GM23338 (cell line): ENCODE results near the gene CADPS2. TPM values are rescaled to one million over a fixed set of nuclear protein-coding genes. Genes with fewer than 3 reads are reported as not detected.
A peak's percentile ranks its signal among the peaks of the same experiment; 100 is the strongest.

Experiments used
- ATAC-seq: fragments of 200-7000 bp; cut with Tn5 transposase; 3 replicates; pipeline ENCODE4 v1.9.1; 2020
- DNase-seq: peaks from one replicate; pipeline ENCODE4 v3.0.0-alpha.2; 2015; ENCODE audit warnings: low spot score
- H2AFZ ChIP-seq: fragments of 200-600 bp; sonication (generic); 2 replicates; pipeline ENCODE4 v1.8.0; 2016; ENCODE audit warnings: antibody characterized with exemption, mild to moderate bottlenecking, moderate library complexity
- H3F3A ChIP-seq: fragments of 200-600 bp; sonication (generic); replicated peaks from 2 replicates; pipeline ENCODE4 v1.8.0; 2017; ENCODE audit warnings: antibody characterized with exemption, mixed run types, low read depth
- H3K27ac ChIP-seq: fragments of 200-600 bp; sonication (generic); 2 replicates; pipeline ENCODE4 v1.6.1; 2016; ENCODE audit warnings: low read depth
- H3K27me3 ChIP-seq: fragments of 200-600 bp; sonication (generic); 2 replicates; pipeline ENCODE4 v1.8.0; 2016; ENCODE audit warnings: mild to moderate bottlenecking, mixed run types, moderate library complexity; ENCODE audit not compliant: insufficient read depth
- H3K36me3 ChIP-seq: fragments of 200-600 bp; sonication (generic); 2 replicates; pipeline ENCODE4 v1.8.0; 2016; ENCODE audit warnings: mild to moderate bottlenecking; ENCODE audit not compliant: insufficient read depth
- H3K4me1 ChIP-seq: fragments of 200-600 bp; sonication (generic); 2 replicates; pipeline ENCODE4 v1.8.0; 2016; ENCODE audit warnings: mild to moderate bottlenecking, moderate library complexity; ENCODE audit not compliant: insufficient read depth
- H3K4me2 ChIP-seq: fragments of 200-600 bp; sonication (generic); 2 replicates; pipeline ENCODE4 v1.7.1; 2017; ENCODE audit warnings: mixed run types
- H3K4me3 ChIP-seq: fragments of 200-600 bp; sonication (generic); 2 replicates; pipeline ENCODE4 v1.6.1; 2016; ENCODE audit warnings: mixed run types
- H3K79me2 ChIP-seq: fragments of 200-600 bp; sonication (generic); replicated peaks from 2 replicates; pipeline ENCODE4 v1.8.0; 2017; ENCODE audit warnings: mild to moderate bottlenecking; ENCODE audit not compliant: insufficient read depth
- H3K9me2 ChIP-seq: fragments of 200-600 bp; sonication (generic); 2 replicates; pipeline ENCODE4 v1.8.0; 2017; ENCODE audit not compliant: insufficient read depth
- H4K20me1 ChIP-seq: fragments of 200-600 bp; sonication (generic); replicated peaks from 2 replicates; pipeline ENCODE4 v1.8.0; 2017; ENCODE audit warnings: mild to moderate bottlenecking; ENCODE audit not compliant: insufficient read depth
- H3K27ac Mint-ChIP-seq: 2 replicates; pipeline ENCODE4 v1.8.0; 2020; ENCODE audit warnings: inconsistent platforms, mild to moderate bottlenecking, moderate library complexity, mixed read lengths
- H3K27me3 Mint-ChIP-seq: 3 replicates; pipeline ENCODE4 v1.8.0; 2022; ENCODE audit warnings: low read depth, mild to moderate bottlenecking, moderate library complexity, mixed read lengths, inconsistent platforms; ENCODE audit not compliant: insufficient read depth, poor library complexity
- H3K36me3 Mint-ChIP-seq: 3 replicates; pipeline ENCODE4 v1.8.0; 2021; ENCODE audit warnings: low read depth, mild to moderate bottlenecking, inconsistent platforms, moderate library complexity, mixed read lengths
- H3K4me1 Mint-ChIP-seq: 3 replicates; pipeline ENCODE4 v1.8.0; 2020; ENCODE audit warnings: mild to moderate bottlenecking, inconsistent platforms, mixed read lengths
- H3K4me3 Mint-ChIP-seq: 3 replicates; pipeline ENCODE4 v1.8.0; 2021; ENCODE audit warnings: moderate library complexity, mild to moderate bottlenecking, inconsistent platforms, mixed read lengths
- H3K9me3 Mint-ChIP-seq: 3 replicates; pipeline ENCODE4 v1.8.0; 2020; ENCODE audit warnings: moderate library complexity, mild to moderate bottlenecking, inconsistent platforms, mixed read lengths
- CREB1 ChIP-seq: fragments of 250-450 bp; sonication (Bioruptor Pico); IDR thresholded peaks from 2 replicates; pipeline ENCODE4 v1.5.0; 2020; ENCODE audit warnings: low read depth, mild to moderate bottlenecking, moderate library complexity
- CTCF ChIP-seq, 2 experiments: fragments of 200-600 bp in 1 of 2; sonication (generic) in 1 of 2; conservative IDR thresholded peaks; 2 replicates each; pipeline versions ENCODE4 v1.5.1 to v1.6.1; 2016 to 2017; ENCODE audit warnings: antibody characterized with exemption in 2 of 2, low read depth in 2 of 2, mild to moderate bottlenecking in 2 of 2, moderate library complexity in 1 of 2
- ETS1 ChIP-seq: IDR thresholded peaks from 2 replicates; pipeline ENCODE4 v1.6.1; 2016; ENCODE audit warnings: antibody characterized with exemption
- JUNB ChIP-seq: IDR thresholded peaks from one replicate; pipeline ENCODE4 v1.6.1; 2016; ENCODE audit warnings: antibody characterized with exemption; ENCODE audit not compliant: unreplicated experiment
- NANOG ChIP-seq: IDR thresholded peaks from 2 replicates; pipeline ENCODE4 v1.6.1; 2016; ENCODE audit warnings: antibody characterized with exemption, borderline replicate concordance
- POLR2AphosphoS5 ChIP-seq: IDR thresholded peaks from 2 replicates; pipeline ENCODE4 v1.6.1; 2016; ENCODE audit warnings: antibody characterized with exemption, low read depth
- REST ChIP-seq: IDR thresholded peaks from one replicate; pipeline ENCODE4 v1.6.1; 2018; ENCODE audit warnings: antibody characterized with exemption; ENCODE audit not compliant: unreplicated experiment
- STAT1 ChIP-seq: IDR thresholded peaks from one replicate; pipeline ENCODE4 v1.6.1; 2016; ENCODE audit warnings: antibody characterized with exemption; ENCODE audit not compliant: unreplicated experiment
- ZNF114 ChIP-seq: fragments of 250-450 bp; sonication (Bioruptor Pico); IDR thresholded peaks from 2 replicates; pipeline ENCODE4 v1.5.0; 2020; ENCODE audit warnings: mild to moderate bottlenecking, moderate library complexity
- ZNF331 ChIP-seq: fragments of 250-450 bp; sonication (Bioruptor Pico); IDR thresholded peaks from 2 replicates; pipeline ENCODE4 v1.5.0; 2020; ENCODE audit warnings: low read depth, mild to moderate bottlenecking, moderate library complexity
- ZNF462 ChIP-seq: fragments of 250-450 bp; sonication (Bioruptor Pico); IDR thresholded peaks from 2 replicates; pipeline ENCODE4 v1.5.0; 2020; ENCODE audit warnings: mild to moderate bottlenecking, moderate library complexity
- polyA plus RNA-seq: library from polyadenylated mRNA; unstranded; fragments of >200 nt; fragmentation: Nextera tagmentation; extraction: Ambion mirVana; gene quantifications from 2 replicates; pipeline ENCODE4 v1.2.1, GENCODE V29; 2016
- total RNA-seq: library from RNA; depleted of rRNA; stranded (reverse); fragments of >200 nt; shearing (Covaris generic); gene quantifications from 2 replicates; pipeline ENCODE4 v1.2.3, GENCODE V29; 2014

CADPS2 gene
- total and polyA plus RNA-seq, 2 experiments from 2014 or later: 16.3 to 36.9 TPM

- Histone ChIP-seq H3K9me2 (no peaks in the 10 kb centered on the region), H3K4me3 (no peak overlapping the region), H2AFZ (no peak overlapping the region), H3K27me3 (no peaks in the 10 kb centered on the region), H3K79me2 (no peaks in the 10 kb centered on the region), H3K27ac (no peak overlapping the region), H3K4me2 (no peak overlapping the region), H3F3A (no peaks in the 10 kb centered on the region), H4K20me1 (no peaks in the 10 kb centered on the region), H3K36me3 (no peaks in the 10 kb centered on the region), H3K4me1 (0 out of 2 replicates have a peak, but pooled peaks cover 6% of the 10 kb centered on the region)
- ATAC-seq: no peak
- TF ChIP-seq STAT1 (no peak), NANOG (no peak), CTCF (conservative IDR thresholded peaks at IDR 0.05; ENCODE audit: low read depth in 2 of 2) (no peak), ETS1 (no peak), ZNF114 (CRISPR knock-in tag) (no peak), CREB1 (no peak), ZNF462 (no peak), ZNF331 (CRISPR knock-in tag) (no peak), JUNB (no peak), POLR2AphosphoS5 (no peak), REST (no peak)
- no peak for DNase-seq
- H3K36me3 Mint-ChIP-seq: peaks cover 10% of the 10 kb centered on the region; the same call in 2 of the 3 replicates
- peaks cover 22% of the 10 kb centered on the region for H3K4me1 Mint-ChIP-seq
- H3K9me3 Mint-ChIP-seq: no peaks in the 10 kb centered on the region
- H3K4me3 Mint-ChIP-seq: no peak overlapping the region
- H3K27me3 Mint-ChIP-seq: no peaks in the 10 kb centered on the region
- H3K27ac Mint-ChIP-seq: peak overlapping the region; percentile 7
Observed at GRCh38 chr7:122578350-122578749, 307.9 kb downstream of the CADPS2 start.
